HG03045 (cell line): ENCODE measurements around the gene ZFAND3.
"Not testable (repeated sequence)": the region's sequence is repeated elsewhere in the genome, so short reads cannot be mapped to it uniquely, and the experiment has no call there.

Experiments used
- ATAC-seq: cut with Tn5 transposase; IDR thresholded peaks from one replicate; pipeline ENCODE4 v1.9.1; 2021; ENCODE audit warnings: mild to moderate bottlenecking, moderate library complexity; ENCODE audit not compliant: unreplicated experiment

ZFAND3 gene

DNA sequence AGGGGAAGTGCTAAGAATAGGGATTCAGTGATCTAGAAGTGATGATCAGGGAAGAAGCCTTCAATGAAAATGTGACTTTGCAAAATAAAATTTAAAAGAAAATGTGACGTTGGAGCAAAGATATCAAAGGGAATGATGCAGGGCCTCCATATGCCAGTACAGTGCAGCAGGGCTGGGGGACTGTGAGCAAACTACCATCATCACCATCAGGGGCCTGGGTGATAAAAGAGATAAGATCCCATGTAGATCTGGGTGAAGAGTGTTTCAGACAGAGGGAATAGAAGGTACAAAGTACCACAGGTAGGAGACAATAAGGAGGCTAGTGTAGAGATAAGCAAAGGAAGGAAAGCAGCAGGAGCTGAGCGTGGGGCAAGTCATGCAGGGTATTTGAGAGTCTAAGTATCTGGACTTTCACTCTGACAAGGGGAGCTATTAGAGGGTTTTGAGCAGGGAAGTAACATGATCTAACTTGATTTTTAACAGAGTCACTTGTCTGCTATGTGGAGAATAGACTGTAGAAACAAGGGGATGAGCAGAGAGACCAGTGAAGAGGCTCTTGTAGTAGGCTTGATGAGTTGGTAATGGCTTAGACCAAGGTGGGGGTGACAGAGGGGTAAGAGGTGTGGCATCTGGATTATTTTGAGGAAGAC is 295.6 kb downstream of the ZFAND3 start:
- ATAC-seq = no peak

DNA sequence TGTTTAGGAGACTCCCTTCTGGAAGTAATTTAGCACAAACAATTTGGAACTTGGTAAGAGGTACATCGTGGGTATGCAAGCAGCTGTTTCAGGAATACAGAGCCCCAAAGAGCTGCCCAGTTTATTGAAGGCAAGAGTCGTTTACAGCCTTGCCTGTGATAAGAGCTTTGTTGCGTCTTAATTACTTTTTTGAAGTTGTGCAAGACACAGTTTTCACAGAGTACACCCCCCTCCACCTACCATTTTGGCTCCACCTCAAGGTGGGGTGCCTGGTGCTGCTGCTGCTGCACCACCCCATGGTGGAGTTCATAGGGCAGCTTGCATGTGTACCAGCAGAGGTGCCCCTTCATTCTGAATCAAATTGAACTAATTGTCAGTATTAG is 296.1 kb downstream of the ZFAND3 start:
- ATAC-seq = no peak

DNA sequence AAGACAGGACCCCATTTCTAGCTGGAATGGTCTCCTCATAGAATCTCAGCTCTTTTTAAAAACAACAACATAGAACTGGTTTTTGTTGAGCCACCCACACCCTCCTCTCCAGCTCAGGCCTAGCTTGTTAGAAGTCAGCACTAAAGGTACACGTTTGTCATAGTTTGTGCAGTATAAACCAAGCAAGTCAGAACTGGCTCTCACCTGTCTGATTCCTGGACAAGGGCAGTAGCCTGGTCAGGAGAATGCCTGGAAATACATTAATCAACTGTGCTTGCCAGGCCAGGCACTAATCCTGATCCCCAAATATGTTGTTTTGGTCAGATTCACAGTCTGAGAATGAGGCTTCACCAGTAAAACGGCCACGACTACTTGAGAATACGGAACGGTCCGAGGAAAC is 296.7 kb downstream of the ZFAND3 start:
- no peak for ATAC-seq

DNA sequence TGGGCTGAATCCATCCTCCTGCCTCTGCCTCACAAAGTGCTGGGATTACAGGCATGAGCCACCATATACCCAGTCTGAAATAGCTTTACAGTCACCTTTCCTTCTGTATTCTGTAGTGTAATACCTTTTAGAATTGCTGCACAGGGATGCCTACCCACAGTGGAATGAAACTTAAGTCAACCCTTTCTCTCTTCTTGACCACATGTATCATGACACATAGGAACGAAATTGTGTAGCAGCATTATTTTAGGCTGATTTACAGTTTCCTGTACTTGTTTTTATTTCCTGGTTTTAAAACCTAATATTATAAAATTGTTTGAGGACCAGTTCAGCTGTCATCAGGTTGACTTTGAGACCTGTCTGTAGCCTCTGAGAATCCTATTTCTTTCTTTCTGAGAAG is 297.8 kb downstream of the ZFAND3 start:
- ATAC-seq = no peak

GRCh38 chr6:38118791-38119365 is 299.4 kb downstream of the ZFAND3 start:
- ATAC-seq = no peak

GRCh38 chr6:38119516-38119915 is 300.0 kb downstream of the ZFAND3 start:
- ATAC-seq = no peak

GRCh38 chr6:38124224-38124926 is 304.8 kb downstream of the ZFAND3 start:
- ATAC-seq = not testable (repeated sequence)

- no peak for ATAC-seq
Observed at GRCh38 chr6:38127284-38127683, 307.8 kb downstream of the ZFAND3 start.

DNA sequence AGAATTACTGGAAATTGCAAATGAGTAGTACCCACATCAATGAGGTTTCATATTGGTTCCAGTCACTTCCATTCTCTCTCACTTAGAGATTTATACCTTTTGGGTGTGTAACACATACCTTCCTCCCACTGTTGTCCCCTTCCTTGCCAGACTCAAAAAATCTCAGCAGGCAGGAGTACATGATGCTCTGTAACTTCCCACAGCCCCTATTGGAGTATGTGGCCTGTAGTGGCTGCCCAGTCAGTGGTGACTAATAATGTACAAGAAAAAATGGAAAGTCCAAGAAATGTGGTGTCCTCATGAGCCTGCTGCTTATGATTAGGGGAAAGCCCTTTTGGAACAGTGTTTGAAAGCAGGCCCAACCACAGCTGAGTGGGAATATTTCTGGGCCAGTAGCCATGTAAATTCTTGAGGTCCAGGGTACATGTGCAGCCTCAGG is 312.0 kb downstream of the ZFAND3 start:
- ATAC-seq = peak; percentile 62

DNA sequence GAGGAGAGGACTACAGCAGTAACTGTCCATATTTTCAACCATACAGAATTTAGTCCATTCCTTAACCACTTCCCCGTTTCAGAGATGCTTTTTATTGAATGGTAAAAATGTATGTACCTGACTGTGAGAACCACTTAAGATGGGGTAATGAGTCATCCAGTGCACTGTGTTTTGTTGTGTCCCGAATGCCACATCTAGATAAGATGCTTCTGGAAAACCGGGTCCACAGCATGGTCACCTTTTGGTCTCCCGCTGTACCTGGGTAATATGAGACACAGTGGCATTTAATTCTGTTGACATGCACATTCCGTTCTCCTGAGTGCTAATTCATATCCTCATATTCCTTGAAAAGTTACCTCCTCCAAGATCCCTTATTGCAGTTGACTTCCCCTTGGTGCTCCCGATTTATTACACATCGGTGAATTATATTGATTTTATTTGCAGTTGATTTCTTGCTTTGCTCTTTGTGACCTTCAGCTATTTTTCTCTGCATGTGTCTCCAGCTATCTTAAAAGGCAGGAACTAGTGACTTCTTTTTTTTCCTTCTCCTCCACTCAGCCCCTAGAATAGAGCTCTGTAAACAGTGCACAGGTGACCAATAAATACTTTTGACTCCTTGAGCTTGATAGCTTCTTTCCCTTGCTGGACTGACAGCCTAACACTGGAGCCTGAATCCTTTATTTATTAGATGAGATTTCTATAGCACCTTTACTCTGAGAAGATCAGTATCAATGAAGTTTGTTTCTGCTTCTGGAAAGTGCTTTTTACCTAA is 314.6 kb downstream of the ZFAND3 start:
- ATAC-seq = no peak

DNA sequence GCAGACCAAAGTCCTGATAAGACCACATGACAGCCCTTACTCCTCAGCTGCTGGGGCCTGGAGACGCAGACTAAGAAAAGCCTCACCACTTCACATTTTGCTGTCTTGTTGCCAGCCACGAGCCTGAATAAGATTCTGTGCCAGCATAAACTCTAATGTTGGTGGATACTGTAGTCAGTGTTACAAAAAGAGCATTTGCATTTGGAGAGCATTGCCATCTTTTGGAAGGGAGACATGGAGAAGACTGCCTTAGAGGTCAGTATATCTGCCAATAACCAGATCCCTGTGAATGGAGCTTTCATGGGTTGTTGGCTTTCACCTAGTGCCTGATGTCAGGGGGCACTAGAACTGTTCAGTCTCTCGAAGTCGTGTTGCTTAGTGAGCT is 315.2 kb downstream of the ZFAND3 start:
- ATAC-seq = no peak

DNA sequence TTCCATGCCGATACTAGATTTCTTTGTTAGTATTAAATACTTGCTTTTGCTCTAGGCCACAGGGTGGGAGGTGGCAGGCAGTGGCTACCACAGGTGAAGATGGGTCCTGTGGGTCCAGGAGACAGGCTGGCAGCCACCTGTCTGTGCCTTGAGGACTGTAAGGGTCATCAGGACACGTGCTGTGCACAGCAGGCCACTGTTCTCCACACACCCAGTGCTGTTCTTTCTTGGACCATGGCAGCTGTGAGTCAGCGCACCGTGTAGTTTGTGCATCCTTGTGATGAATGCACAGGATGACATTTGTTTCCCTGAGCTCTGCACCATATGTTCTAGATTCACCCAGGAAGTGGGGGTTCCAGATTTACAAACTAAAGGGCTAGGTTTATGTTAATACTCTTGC is 317.0 kb downstream of the ZFAND3 start:
- no peak for ATAC-seq

DNA sequence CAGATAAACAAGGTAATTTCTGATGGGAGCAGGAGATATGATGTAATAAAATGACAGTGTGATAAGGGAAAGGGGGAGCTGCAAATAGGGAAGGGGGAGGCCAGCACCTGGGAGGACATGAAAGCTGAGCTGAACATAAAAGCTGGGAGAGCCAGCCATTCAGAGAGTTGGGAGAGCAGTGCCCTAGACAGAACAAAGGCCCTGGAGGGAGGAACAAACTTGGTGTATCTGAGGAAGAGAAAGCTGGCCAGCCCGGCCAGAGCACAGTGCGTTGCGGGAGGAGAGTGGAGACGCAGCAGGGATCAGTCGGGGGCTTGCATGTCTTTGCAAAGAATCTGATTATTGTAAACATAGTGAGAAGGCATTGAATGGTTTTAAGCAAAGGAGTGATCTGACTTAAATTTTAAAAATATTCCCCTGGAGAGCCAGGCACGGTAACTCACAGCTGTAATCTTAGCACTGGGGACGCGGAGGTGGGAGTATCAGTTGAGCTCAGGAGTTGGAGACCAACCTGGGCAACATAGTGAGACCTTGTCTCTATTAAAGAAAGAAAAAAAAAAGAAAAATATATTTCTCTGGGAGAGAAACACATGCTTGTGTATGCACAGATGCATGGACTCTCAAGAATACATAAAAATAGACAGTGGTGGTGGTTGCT is 318.2 kb downstream of the ZFAND3 start:
- ATAC-seq = no peak

GRCh38 chr6:38138374-38138773 is 318.8 kb downstream of the ZFAND3 start:
- ATAC-seq = no peak

- no peak for ATAC-seq
Observed at GRCh38 chr6:38141085-38141484, 321.6 kb downstream of the ZFAND3 start.

GRCh38 chr6:38141716-38142115 is 322.2 kb downstream of the ZFAND3 start:
- no peak for ATAC-seq

DNA sequence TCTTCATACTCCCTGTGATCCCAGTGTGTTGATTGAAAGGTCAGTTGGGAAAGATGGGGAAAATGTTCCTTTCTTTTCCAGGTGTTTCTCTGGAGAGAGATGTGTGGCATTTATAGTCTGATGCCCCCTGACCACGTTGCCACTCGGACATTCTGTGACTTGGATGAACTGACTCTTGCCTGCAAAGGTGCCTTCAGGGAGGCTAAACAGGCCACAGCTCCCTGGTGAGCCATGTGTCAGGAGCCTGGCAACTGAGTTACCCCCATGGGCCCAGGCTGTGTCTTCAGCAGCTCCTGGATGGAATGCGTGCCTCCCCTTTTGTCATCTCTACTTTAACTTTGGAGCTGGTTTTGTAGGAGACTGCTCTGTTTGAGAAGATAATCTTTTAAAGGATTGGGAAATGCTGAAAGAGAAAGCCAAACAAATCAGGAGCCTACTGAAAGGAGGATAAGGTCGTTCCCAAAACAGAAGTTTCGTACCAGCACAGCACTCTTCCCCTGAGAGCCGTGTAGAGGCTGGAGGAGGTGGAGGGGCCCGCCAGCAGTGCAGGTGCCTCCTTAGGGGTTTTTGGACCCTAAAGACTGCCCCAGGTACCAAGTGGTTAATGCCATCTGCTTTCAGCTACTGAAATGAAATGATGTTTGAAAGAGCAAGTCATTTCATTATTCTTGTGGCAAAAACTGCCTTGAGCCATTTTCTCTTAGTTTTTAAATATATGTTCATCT is 322.8 kb downstream of the ZFAND3 start:
- ATAC-seq = no peak

GRCh38 chr6:38143191-38144150 is 323.9 kb downstream of the ZFAND3 start:
- no peak for ATAC-seq

DNA sequence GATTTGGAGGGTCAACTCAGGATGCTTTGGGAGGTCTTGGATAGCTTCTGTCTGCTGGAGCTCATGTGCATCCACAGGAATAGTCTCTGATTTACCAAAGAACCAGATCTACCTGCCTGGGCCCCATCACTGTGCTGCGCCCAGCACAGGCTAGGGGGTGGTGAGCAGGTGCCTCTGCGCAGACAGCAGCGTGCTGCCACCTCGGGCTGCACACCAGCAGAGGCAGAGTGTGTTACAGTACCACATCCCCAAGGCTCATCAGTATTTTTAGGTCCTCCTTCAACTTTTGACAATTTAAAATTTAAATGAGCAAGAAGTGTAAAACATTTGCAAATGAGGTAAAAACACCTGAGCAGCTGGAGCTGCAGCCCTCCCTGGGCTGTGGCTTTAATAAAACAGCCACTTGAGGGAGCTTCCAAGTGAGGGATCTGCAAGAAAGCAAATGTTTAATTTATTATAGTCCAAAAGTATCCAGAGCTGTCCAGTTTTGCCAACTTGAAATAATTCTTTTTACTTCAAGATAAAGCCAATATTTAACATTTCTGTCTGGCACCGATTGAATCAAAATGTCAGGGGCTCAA is 324.9 kb downstream of the ZFAND3 start:
- no peak for ATAC-seq
